HG02970 (cell line): ENCODE results near the gene HKDC1.

ENCODE experiments used
- ATAC-seq: cut with Tn5 transposase; IDR thresholded peaks from one replicate; pipeline ENCODE4 v1.9.1; 2021; ENCODE audit warnings: mild to moderate bottlenecking, moderate library complexity, moderate number of reproducible peaks; ENCODE audit not compliant: unreplicated experiment, low FRiP score

The HKDC1 gene

DNA sequence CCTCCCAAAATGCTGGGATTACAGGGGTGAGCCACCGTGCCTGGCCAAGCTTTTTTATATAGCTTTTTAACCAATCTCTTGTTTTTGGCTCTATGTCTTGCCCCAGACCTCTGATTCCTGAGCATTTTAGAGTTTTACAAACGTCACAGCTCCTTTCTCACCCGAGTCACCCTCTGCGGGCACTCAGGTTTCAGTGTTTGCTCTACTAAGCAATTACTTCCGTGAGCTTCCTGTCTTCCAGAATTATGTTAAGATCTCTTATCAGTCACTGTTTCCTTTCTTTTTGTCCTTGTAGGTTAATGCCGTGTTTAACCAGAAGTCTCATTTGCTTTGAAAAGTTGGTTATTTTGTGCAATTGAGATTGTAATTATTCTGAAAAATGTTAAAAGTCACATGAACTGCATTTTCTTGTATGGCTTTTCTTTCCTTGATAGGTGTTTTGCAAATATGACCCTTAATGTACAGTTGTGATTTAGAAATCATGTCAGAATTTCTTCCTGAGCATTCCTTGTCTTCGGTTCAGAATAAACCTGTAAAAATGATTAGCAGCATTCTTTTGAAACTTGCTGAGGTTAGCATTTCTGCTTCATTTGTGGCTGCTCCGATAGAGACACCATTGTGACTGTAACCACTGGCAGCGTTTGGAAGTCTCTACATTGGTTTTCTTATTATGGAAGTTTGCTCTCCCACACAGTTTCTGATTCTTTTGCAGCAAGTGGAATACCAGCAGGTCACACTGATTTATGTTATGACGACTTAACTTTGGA, 4.5 kb upstream of the HKDC1 start:
- ATAC-seq = no peak

DNA sequence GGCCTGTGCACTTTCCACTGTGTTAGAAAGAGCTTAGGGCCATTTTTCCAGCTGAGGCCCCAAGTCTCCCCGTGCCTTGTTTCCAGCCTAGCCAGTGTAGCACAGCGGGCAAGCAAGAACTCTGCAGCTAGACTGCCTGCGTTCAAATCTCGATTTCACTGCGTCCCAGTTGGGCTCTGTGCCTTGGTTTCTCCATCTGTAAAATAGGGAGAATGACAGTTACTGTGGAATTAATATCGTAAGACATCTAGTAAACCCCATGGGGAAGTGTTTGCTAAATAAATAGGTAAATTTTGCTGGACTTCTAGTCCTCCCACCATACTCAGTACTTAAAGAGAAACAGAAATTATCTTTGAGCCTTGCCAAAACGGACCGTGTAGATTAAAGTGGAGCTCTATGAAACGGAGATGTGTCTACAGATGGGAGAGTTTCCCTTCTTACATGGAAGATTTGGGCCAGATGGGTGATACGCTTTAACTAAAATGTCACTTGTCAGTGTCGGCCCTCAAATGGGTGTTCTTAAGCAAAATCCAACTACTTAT, 3.5 kb upstream of the HKDC1 start:
- no peak for ATAC-seq

GRCh38 chr10:69217119-69217754, 2.9 kb upstream of the HKDC1 start:
- no peak for ATAC-seq

DNA sequence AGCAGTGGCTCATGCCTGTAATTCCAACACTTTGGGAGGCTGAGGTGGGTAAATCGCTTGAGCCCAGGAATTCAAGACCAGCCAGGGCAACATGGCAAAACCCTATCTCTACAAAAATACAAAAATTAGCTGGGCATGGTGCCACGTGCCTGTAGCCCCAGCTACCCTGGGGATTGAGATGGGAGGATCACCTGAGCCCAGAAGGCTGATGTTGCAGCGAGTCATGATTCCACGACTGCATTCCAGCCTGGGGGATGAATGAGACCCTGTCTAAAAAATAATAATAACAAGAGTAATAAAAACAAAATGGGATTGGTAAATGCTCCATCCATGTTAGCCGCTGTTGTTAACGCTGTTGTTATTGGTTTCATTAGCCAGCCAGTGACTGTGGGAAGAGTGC, 1.3 kb upstream of the HKDC1 start:
- no peak for ATAC-seq

- ATAC-seq = no peak
Observed at GRCh38 chr10:69220507-69220906, 375 bp downstream of the HKDC1 start.

DNA sequence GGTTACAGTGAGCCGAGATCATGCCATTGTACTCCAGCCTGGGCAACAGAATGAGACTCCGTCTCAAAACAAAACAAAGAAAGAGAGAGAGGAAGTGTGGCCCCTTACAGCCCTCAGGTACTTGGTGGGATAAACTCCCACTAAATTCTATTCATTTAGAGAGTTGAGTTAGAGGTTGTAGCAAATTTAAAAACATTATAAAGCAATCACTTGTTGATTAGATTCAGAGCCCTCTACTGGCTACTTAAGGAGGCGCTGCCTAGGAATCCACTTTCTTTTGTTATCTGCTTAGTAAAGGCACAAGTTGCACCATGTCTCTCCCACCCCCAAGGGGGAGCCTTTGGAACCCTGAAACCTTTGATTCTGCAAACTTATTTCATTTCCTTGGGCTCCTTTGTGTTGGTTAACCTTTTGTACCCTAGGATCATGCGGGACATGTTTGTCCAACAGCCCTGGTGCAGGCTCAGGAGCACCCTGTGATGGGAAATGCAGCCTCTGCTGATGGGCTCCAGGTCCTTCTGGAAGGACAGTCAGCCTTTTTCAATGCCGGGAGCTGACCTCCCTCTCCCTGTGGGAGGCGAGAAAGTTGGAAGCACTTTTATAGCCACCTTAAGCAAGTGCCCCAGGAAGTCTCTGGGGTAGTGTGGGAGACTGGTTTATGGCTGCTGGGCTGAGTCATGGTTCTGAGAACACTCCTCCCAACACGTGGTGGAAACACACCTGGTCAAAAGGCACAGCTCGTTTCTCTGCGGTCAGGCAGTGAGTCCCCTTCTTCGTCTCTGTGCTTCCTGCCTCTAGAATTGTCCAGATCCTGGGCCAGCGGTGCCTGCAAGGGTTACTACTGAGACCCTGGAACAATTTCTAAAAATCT, 2.3 kb downstream of the HKDC1 start:
- peak; percentile 89 for ATAC-seq

DNA sequence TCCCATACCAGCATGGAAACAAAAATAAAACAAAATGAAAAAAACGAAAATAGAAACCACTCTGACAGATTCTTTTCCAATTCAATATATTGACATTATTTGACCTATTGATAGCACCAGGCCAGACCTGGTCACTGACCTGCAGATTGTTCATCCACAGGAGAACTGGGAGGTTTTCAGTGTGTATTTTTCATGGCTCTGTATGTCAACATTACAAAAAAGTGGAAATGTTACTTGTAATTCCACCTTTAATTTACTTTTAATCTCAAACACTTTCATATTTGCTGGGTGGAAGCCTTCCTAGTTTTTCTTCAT, 2.9 kb downstream of the HKDC1 start:
- ATAC-seq = no peak

- no peak for ATAC-seq
Observed at GRCh38 chr10:69224862-69225657, 4.9 kb downstream of the HKDC1 start.

GRCh38 chr10:69225681-69226080, 5.5 kb downstream of the HKDC1 start:
- no peak for ATAC-seq

DNA sequence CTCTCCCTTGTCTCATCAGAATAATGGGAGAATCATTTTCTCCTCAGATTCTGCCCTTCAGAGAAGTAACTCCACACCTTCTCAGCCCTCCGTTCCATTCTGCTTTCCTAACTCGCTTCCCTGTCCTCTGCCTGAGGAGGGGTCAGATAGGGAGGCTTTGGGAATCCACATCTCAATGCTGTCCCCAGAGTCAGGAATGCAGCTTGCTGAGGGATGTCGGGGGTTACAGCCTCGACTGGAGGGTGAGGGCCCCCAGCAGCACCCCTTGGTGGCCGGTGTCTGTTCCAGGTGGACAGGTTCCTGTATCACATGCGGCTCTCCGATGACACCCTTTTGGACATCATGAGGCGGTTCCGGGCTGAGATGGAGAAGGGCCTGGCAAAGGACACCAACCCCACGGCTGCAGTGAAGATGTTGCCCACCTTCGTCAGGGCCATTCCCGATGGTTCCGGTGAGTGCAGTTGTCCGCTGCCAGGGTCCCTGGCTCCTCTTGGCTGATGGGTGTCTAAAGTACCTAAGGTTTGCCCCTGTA, 6.9 kb downstream of the HKDC1 start:
- no peak for ATAC-seq

GRCh38 chr10:69228151-69228550, 8.0 kb downstream of the HKDC1 start:
- no peak for ATAC-seq

- ATAC-seq = no peak
Observed at GRCh38 chr10:69229616-69229916, 9.4 kb downstream of the HKDC1 start.

- ATAC-seq = no peak
Observed at GRCh38 chr10:69230128-69230527, 10.0 kb downstream of the HKDC1 start.

- no peak for ATAC-seq
Observed at GRCh38 chr10:69232252-69232651, 12.1 kb downstream of the HKDC1 start.

DNA sequence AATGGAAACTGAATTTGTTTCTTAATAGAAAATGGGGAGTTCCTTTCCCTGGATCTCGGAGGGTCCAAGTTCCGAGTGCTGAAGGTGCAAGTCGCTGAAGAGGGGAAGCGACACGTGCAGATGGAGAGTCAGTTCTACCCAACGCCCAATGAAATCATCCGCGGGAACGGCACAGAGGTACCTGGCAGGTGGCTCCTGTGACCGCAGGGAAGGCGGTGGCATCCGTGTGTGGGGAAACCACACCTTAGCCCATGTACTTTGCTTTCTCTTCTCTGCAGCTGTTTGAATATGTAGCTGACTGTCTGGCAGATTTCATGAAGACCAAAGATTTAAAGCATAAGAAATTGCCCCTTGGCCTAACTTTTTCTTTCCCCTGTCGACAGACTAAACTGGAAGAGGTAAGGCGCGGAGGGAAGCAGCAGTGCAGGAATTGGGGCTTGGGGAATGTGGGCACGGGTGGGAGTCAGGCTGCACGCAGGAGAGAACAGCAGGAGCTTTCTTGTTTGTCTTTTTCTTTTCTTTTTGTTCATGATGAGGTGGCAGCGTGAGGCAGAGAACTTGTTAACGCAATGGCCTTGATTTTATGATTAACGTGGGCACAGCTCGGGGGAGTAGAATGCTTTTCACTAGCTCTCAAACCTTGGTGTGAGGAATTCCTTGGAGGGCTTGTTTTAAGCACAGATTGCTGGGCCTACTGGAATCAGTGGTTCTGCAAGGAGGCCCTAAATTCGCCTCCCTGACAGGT, 12.8 kb downstream of the HKDC1 start:
- ATAC-seq = no peak

GRCh38 chr10:69234447-69234846, 14.3 kb downstream of the HKDC1 start:
- ATAC-seq = no peak

GRCh38 chr10:69237528-69238159, 17.5 kb downstream of the HKDC1 start:
- peak; percentile 55 for ATAC-seq

DNA sequence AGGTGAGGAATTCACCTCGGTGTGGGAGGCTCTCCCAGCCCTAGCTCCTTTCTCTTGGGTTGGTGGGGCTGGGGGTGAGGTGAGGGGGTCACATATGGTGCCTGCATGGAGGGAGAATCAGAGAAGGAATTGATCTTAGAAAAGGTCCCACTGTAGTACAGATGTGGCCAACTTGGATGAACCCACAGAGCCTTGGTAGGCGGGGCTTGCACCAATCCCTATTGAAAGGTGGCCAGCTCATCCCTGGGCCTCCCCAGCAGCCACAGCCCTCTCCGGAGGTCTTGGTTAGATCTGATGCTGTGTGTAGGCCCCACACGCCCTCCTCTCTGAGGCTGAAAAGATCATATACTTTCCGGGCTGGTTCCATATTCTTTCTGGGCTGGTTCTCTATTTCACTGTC, 19.0 kb downstream of the HKDC1 start:
- no peak for ATAC-seq

DNA sequence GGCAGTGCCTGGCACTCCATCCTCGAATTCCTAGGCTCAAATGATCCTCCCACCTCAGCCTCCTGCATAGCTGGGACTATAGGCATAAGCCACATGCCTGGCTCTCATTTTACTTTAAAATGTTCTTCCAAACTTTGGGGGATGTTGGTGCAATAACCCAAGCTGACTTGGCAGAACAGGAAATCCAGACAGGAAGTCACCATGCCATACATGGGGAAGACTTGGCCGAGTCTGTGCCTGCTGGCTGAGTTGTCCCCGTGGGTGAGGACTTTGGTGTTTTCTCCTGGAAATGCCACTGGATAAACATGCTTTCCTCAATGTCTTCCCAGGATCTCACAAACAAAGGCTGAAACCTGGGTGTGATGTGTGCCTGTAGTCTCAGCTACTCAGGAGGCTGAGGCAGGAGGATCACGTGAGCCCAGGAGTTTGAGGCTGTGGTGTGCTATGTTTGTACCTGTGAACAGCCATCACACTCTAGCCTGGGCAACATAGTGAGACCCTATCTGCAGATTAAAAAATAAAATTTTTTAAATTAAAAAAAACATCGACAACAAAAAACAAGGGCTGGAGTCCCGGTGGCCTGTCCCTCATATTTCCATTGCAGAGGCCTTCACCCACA, 19.8 kb downstream of the HKDC1 start:
- ATAC-seq = no peak
